H1 (cell line): ENCODE results near the gene MARK3.

Source experiments
- CEBPB ChIP-seq: IDR thresholded peaks from 2 replicates; pipeline ENCODE4 v1.6.1; 2012; ENCODE audit warnings: low read depth, low read length
- CHD1 ChIP-seq: IDR thresholded peaks from 2 replicates; pipeline ENCODE4 v1.6.1; 2012; ENCODE audit warnings: low read depth, low read length, improper control_type of control experiment
- HDAC2 ChIP-seq, 2 experiments: fragments of 300-600 bp in 1 of 2; sonication (generic) in 1 of 2; IDR thresholded peaks; 2 replicates each; pipeline ENCODE4 v1.6.1; 2011 to 2012; ENCODE audit warnings: low read depth in 2 of 2, low read length in 2 of 2, mild to moderate bottlenecking in 2 of 2, moderate library complexity in 2 of 2, borderline replicate concordance in 1 of 2, inconsistent platforms in 1 of 2
- JUND ChIP-seq: IDR thresholded peaks from 2 replicates; pipeline ENCODE4 v1.6.1; 2011; ENCODE audit warnings: mild to moderate bottlenecking, improper control_type of control experiment, low read length
- KDM5A ChIP-seq: fragments of 200-600 bp; IDR thresholded peaks from 2 replicates; pipeline ENCODE4 v1.7.1; 2012; ENCODE audit warnings: mild to moderate bottlenecking, low read length, inconsistent platforms, mixed read lengths
- POLR2A ChIP-seq, 2 experiments: IDR thresholded peaks; 1 replicate in 1 of 2; 2 replicates in 1 of 2; pipeline ENCODE4 v1.6.1; 2011; ENCODE audit warnings: low read depth in 2 of 2, low read length in 2 of 2, mild to moderate bottlenecking in 2 of 2; ENCODE audit errors: control extremely low read depth in 1 of 2
- RAD21 ChIP-seq, 2 experiments: IDR thresholded peaks in 1 of 2; conservative IDR thresholded peaks in 1 of 2; 2 replicates each; pipeline ENCODE4 v1.6.1; 2011; ENCODE audit warnings: low read depth in 2 of 2, low read length in 2 of 2, improper control_type of control experiment in 1 of 2, inconsistent platforms in 1 of 2, mild to moderate bottlenecking in 1 of 2, moderate library complexity in 1 of 2
- TF ChIP-seq, protein P1 (sequence below), 3 experiments: IDR thresholded peaks; 1 replicate in 2 of 3; 2 replicates in 1 of 3; pipeline versions ENCODE4 v1.5.1 to v1.6.1; 2011; ENCODE audit warnings: low read length in 3 of 3, mild to moderate bottlenecking in 3 of 3, inconsistent platforms in 2 of 3, low read depth in 1 of 3, moderate library complexity in 1 of 3; ENCODE audit not compliant: insufficient read depth in 1 of 3; ENCODE audit errors: control extremely low read depth in 1 of 3

GRCh38 chr14:103362780-103363179 is 22.4 kb upstream of the MARK3 start:
- TF ChIP-seq RAD21 (IDR thresholded peaks at IDR 0.05 in 1 of 2, conservative IDR thresholded peaks at IDR 0.05 in 1 of 2; ENCODE audit: low read depth in 2 of 2, low read length in 2 of 2) (no peak), CHD1 (no peak), CEBPB (no peak), KDM5A (no peak), POLR2A (IDR thresholded peaks at IDR 0.05; ENCODE audit: control extremely low read depth in 1 of 2, low read depth in 2 of 2, low read length in 2 of 2) (no peak), JUND (no peak), HDAC2 (IDR thresholded peaks at IDR 0.05; ENCODE audit: borderline replicate concordance in 1 of 2, low read depth in 2 of 2, low read length in 2 of 2) (no peak)
- TF ChIP-seq, protein P1, sequence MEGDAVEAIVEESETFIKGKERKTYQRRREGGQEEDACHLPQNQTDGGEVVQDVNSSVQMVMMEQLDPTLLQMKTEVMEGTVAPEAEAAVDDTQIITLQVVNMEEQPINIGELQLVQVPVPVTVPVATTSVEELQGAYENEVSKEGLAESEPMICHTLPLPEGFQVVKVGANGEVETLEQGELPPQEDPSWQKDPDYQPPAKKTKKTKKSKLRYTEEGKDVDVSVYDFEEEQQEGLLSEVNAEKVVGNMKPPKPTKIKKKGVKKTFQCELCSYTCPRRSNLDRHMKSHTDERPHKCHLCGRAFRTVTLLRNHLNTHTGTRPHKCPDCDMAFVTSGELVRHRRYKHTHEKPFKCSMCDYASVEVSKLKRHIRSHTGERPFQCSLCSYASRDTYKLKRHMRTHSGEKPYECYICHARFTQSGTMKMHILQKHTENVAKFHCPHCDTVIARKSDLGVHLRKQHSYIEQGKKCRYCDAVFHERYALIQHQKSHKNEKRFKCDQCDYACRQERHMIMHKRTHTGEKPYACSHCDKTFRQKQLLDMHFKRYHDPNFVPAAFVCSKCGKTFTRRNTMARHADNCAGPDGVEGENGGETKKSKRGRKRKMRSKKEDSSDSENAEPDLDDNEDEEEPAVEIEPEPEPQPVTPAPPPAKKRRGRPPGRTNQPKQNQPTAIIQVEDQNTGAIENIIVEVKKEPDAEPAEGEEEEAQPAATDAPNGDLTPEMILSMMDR (IDR thresholded peaks at IDR 0.05; ENCODE audit: control extremely low read depth in 1 of 3, insufficient read depth in 1 of 3, low read depth in 1 of 3, low read length in 3 of 3): no peak
